ENCODE measurements around the gene APH1A.
"Not testable (repeated sequence)": the region's sequence is repeated elsewhere in the genome, so short reads cannot be mapped to it uniquely, and the experiment has no call there.

Gene APH1A

DNA sequence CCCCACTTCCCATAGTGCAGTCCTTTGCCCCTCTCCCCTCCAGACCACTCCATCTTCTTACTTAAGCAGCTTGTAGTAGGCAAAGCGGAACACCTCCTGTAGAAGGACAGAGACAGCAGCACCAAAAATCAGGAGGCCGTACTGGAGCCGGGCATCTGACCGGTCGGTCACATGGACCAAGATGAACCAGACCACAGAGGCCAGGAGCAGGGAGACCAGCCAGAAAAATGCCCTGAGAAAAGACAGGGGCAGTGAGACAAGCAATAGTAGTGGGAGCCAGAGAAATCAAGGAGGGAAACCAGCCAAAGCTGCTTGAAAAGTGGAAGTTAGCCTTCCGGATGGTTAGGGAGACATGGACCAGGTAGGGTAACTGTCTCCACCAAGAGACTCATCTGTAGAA is 920 bp downstream of the APH1A start:
- DNase-seq: no peak

- no peak for DNase-seq
Measured at GRCh38 chr1:150263549-150263948, 5.3 kb downstream of the APH1A start.

DNA sequence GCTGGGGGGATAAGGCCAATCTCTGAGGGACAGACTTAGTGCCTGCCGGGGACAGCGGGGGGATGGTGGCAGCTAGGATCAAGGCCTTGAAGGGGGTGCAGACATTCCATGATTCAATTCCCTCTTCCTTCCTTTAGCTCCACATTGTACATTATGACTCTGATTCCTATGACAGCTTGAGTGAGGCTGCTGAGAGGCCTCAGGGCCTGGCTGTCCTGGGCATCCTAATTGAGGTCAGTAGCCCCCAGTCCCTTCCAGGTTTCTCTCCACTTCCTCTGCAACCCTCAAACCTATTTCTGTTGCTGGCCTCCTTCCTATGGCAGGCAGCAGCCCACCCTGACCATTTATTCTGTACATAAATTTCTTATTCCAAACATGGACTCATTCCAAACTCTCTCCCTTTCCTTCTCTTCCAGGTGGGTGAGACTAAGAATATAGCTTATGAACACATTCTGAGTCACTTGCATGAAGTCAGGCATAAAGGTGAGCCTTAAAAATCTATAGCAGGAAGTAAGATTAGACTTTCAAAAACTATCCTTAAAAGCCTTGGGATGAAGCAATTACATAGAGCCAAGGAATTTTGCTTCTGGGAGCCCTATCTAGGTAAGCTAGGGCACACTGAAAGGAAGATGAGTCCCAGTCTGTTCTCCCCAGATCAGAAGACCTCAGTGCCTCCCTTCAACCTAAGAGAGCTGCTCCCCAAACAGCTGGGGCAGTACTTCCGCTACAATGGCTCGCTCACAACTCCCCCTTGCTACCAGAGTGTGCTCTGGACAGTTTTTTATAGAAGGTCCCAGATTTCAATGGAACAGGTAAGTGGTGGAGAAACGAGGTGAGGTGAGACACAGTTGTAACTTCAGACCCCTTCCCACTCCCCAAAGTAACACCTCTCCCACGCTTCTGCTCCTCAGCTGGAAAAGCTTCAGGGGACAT is 6.2 kb downstream of the APH1A start:
- no peak for DNase-seq

- no peak for DNase-seq
Measured at GRCh38 chr1:150261367-150261766, 7.4 kb downstream of the APH1A start.

DNA sequence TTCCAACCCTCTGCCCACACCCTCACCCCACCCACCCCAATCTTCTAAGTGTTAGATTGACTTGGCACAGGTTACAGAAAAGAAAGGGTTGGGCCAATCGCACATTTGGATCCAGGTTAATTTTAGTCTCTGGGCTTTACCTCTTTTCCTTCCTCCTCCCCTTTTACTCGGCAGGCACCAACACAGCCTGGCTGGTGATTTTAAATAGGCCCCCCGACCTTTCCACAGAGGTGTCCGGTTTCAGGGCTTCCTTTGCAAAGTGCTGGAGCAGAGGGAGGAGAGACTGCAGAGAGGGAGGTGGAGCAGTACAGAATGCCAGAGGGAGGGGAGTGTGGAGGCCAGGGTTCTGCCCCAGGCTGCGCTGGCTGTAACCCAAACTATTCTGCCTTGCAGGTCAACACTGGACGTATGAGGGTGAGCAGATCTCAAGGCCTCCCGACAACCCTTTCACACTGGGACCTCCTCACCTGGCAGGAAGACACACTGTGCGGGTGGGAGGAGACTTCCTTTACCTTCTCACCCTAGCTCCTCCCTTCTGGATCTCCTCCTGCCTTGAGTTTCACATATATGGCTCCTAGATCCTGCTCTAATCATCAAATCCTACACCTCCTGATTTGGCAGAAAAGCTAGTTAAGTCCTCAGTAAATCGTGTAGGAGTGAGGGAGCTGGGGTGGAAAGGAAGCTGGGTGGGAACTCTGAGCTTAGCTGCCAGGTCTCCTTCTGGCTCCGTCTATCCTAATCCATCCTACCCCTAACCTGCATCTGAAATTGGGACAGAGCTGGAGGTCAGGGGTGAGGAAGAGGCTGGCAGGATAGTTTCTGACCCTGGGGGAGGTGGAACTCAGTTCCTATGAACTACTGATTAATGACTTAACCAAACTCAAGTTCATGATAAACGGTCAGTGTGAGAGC is 8.8 kb downstream of the APH1A start:
- DNase-seq: no peak

DNA sequence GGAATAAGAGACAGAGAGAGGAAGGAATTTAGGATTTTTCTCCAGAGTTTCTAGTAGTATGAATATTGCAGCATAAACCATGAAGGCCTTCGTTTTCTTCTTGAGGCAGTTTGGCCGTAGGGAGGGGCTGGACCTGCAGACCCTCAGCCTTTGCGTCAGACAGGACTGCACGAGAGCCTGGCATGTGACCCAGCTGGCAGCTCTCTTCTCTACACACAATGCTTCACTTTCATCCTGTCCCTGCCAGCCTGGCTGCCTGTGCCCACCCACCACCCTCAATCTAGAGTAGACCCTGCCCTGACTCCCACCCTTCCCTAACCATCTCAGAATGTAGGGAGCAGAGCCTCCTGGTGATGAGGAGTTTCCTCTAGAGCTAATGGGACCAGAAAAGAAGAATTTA is 9.6 kb downstream of the APH1A start:
- no peak for DNase-seq

- DNase-seq: no peak
Measured at GRCh38 chr1:150257624-150258585, 10.9 kb downstream of the APH1A start, which contains the start of gene CA14. Gene CA14 (plus strand): TSS chr1:150257774. CDS start chr1:150258129, 355 bp downstream.

DNA sequence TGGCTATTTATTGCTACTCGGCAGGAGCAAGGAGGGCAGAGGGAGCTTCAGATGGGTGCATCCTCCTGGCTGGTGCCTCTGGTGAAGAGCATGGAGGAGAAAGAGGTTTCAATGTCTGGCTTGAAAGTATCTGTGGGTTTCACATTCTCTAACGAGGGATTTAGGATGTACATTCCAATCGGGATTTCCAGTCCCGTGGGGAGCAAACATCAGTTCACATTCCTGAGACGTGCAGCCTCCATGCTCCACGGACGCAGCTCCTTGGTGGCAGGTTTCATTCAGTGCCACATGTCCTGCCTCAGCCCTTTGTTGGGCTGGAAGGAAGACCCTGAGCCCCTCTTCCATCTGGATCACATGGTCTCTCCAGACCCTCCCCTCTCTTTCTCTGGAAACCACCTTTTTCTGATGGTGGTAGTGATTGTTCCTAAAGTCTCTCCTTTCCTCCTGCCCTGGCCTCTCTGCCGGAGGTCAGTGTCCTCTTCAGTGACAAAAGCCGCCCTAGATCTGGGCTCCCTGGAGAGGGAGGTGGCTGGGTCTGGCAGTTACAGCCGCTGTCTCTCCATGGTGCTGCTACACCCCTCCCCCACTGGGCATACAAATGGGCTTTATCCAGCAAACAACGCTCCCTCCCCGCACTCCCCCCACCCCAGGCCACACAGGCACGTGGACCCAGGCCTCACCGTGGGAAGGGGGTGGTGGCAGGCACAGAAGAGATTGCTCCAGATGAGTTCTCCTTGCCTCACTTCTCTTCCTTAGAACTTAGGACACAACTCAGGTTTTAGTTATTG is 12.1 kb downstream of the APH1A start:
- no peak for DNase-seq

- no peak for DNase-seq
Measured at GRCh38 chr1:150256198-150256553, 12.6 kb downstream of the APH1A start.

DNA sequence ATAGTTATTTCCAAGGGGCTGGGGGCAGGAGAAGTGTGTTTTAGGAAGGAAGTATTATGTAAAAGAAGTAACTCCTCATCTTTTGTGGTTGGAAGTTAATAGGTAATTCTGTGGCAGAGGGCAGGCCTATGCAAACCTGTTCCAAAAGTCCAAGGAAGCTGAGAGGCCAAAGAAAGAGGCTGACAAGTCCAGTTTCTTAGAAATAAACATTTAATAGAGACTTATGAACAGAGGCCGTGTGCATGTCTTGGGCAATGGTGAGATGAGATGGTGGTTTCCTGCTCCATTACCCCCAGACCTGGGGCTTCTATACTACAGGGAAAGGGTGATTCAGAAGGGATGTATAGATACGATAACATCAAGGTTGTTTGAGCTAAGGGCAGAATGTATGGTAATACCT is 18.9 kb downstream of the APH1A start:
- DNase-seq: no peak

DNA sequence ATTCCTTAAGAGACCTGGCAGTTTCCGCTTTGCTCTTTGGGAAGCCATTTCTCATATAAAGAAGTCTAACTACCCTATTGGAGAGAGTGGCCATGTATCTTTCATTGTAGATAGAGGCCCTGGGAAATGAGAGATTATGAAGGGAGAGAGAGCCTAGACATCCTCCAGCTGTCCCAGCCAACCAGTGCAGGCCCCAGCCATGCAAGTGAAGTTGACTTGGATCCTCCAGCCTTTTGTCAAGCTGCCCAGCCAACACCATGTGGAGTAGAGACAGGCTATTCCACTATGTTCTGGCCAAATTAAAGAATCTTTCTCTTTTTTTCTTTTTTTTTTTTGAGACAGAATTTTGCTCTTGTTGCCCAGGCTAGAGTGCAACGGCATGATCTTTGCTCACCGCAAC is 25.8 kb downstream of the APH1A start:
- no peak for DNase-seq

DNA sequence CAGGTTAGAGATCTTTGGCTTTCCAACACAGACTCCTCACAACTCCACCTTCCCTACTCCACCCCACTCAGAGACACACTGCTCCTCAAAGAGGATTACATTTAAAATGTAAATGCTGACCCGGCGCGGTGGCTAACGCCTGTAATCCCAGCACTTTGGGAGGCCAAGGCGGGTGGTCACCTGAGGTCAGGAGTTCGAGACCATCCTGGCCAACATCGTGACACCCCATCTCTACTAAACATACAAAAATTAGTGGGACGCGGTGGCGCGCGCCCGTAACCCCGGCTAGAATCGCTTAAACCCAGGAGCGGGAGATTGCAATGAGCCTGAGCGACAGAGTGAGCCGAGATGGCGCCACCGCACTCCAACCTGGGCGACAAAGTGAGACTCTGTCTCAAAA is 31.1 kb downstream of the APH1A start:
- no peak for DNase-seq

DNA sequence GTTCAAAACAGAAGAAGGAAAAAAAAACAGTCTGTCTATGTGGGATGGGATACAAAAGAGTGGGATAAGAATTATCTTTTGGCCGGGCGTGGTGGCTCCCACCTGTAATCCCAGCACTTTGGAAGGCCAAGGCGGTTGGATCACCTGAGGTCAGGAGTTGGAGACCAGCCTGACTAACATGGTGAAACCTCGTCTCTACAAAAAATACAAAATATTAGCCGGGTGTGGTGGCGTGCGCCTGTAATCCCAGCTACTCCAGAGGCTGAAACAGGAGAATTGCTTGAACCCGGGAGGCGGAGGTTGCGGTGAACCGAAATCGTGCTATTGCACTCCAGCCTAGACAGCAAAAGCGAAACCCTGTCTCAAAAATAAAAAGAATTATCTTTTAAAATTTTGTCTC is 31.6 kb downstream of the APH1A start:
- not testable (repeated sequence) for DNase-seq

DNA sequence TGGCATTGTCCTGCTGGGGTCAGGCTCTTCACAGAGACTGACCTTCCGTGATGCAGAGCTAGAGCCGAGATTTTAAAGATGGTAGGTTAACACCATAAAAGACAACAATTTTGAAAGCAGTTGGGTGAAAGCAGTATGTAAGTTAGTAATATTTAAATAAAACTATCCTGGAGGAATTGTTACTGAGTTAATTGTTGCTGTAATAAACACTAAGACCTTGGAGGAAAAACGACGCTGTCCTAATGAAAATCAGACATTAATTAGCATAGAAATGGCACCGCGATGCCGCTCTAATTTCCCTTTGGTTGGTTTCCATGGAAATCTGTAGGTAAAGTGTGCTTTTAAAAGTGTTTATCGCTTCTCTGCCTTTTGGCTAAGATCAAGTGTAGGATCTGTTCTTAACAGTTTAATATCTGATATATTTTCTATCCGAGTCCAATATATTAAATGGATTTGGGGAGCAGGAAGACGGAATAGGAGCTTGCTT is 32.2 kb downstream of the APH1A start:
- no peak for DNase-seq

DNA sequence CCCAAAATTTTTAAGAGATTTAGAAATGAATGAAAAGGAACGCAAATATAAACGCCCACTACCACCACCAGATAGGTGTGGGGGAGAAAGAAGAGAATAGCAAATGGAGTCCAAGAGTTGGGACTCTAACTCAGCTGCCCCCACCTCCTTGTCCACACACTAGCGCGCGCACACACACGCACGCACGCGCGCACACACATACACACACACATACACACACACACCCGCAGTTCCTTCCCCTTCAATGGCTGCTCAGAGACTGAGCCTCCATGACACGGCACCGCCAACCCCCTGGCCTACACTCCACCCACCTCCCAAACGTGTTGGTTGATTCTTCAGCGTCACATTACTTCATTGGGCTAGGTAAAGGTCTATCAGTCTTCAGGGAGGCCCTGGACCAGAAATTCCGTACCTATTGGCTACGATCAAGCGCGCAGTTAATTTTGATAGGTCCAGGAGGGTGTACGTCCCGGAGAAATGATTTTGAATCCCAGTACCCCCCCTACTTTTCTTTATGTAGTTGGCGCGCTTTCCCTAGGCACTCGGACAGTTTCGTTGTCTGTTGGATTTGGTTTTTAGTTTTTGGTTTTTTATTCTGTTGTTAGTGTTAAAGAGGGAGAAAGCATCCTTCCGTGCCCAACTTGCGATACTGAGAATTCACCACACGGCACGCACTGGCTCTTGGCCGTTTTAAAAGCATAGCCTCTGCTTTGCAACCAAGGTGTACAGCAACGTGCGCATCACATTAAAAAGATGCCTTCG is 32.8 kb downstream of the APH1A start, which contains the start of gene ANP32E:
Gene ANP32E, minus strand, starts transcription at position 261 of the 762 bp plus-strand sequence. CDS start 326 bp downstream, outside the sequence.
- DNase-seq: peak; percentile 91

DNA sequence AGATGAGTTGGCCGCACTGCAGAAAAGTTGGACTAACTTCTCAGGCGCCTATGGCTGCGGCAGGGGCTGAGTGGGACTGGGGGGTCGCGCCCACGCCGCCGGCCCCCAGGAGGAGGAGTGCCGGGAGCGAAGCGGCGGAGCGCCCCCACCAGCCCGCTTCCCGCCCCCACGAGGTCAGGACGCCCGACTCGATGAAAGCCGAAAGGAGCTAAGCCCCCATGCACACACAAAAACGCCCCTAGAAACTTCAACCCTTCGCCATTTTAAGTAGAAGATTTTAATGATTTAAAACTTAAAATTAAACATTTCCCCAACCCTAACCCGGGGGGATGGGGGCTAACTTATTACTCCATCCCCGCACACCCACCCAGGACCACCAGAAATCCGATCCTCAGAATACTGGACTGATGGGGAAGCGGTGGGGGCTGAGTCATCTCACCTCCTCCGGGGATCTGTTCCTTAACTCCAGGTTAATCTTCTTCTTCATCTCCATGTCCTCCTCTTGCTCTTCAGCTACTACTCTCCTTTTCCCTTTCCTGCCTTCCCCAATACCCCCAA is 33.4 kb downstream of the APH1A start:
- DNase-seq: peak; percentile 24

DNA sequence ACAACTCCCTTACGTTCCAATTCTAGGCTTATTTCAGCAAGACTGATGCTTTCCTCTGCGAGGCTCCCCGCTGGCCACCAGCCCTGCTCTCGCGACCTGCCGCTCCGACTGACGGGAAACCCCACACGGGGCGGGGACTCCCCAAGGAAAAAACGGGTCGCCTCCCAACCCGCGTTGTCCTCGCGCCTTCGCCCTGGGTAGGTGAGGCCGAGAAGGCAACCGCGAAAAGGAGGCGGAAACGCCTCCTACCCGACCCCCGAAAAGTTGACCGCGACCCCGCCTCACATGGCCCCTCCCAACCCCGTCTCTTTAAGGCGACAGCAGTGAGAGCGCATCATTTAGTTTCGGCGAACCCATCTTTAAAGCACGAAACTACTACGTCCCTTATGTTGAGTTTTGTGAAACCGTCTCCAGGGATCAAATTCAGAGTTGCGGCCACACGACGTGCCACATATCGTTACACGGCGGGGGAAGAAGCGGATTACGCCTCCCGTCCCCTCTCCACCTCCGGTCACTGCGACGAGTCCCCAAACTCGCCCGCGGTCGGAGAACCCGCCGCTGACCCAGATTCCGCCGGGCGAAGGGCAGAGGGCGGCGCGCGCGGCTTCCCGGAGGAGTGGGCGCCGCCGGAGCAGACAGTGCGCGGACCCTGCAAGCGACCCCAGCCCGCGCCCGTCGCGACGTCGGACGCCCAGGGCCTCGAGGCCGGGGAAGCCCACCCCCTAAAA is 34.1 kb downstream of the APH1A start:
- peak; percentile 83 for DNase-seq

DNA sequence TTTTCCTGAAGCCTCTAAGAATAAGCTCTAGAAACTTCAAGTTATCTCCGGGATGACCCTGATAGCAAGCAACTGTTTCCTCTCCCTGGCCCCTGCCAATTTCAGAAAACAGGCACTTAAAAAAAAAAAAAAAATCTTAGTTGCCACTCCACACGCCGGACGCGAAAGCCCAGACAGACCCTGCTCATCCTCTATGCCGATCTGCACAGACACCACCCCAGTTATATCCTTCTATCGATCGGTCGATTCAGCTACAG is 34.6 kb downstream of the APH1A start:
- no peak for DNase-seq

DNA sequence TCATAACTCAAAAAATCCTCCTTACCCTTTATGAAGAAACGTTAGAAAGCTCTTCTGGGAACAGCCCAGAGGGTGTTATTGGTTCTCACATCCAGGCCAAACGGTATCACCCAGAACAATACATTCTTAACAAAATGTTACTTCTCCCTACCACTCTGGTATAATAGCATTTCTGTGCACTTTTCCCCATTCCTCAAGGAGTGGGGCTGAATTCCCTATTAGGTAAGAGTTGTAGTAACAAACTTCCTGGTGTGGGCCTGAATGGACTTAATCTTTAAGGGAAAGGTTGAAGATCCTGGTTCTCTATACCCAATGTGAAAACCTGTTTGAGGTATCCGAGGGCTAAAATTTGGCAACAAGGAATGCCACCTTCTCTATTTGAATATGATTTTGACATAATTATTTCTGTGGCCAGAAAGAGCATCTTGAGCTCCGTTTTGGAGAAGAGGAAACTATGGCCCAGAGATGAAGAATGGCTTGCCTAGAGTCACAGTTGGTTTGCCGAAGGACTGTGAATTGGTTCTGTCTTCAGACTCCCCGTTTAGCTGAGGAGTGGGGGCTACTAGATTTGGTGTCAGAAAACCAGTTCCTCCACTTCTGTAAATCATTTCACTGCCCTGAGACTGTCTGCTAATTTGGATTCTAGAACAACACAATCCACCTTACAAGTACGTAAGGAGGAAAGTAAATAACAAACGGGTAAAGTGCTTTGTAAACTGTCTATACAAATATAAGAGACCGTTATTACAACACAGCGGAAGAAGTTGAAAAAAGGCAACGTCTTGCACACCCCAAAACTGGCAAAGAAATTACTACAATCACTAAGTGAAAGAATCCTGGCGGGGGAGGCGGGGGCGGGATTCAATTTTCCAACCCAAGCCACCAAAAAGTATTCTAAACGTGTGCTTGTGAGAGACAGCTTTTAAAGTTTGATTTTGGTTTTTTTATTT is 35.2 kb downstream of the APH1A start:
- peak; percentile 20 for DNase-seq
